ENCODE results near the gene MAML3.

DNA sequence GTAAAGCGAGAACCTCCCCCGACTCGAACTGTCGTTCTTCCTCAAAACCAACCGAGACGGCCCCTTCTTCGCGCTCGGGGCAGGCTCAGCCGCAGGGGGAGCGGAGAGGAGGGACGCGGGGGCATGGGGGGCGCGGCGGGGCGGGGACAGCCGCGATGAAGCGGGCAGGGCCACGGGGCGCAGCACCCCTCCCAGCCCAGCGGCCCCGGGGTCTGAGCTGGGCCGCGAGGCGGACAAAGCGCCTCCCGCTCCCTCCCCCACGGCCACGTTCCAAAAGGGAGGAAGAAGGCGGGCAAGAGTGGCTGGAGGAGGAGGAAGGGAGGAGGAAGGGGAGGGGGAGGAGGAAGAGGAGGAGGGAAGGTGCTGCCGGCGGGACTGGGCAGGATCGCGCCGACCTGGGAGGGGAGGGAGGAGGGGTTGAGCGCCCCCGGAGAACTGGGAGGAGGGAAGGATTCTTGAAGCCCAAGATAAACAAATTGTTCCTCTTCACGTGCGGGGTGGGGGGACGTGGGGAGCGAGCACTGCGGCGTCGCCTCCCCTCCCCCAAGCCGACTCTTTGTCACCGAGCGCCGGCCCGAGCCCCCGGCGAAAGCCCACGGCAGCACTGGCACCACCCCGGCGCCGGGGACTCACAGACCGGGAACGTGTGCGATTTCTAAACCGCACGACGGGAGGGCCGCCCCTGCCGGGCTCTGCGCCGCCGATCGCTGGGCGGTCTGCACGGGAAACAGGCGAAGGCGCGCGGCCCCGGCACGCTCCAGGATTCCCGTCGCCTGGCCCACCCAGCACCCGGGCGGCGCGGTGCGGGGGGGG, 2.9 kb downstream of the MAML3 start:
- 0 out of 2 replicates have a peak, but pooled peaks have one; percentile 9 for TF ChIP-seq NFIC (IDR thresholded peaks at IDR 0.05)
- TF ChIP-seq CREB1 (IDR thresholded peaks at IDR 0.05; ENCODE audit: low read depth), result no peak
- TF ChIP-seq, protein P1, sequence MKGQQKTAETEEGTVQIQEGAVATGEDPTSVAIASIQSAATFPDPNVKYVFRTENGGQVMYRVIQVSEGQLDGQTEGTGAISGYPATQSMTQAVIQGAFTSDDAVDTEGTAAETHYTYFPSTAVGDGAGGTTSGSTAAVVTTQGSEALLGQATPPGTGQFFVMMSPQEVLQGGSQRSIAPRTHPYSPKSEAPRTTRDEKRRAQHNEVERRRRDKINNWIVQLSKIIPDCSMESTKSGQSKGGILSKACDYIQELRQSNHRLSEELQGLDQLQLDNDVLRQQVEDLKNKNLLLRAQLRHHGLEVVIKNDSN (IDR thresholded peaks at IDR 0.05), result no peak
- TF ChIP-seq RAD21 (IDR thresholded peaks at IDR 0.05; ENCODE audit: low read depth), result no peak
- TF ChIP-seq, protein P2, sequence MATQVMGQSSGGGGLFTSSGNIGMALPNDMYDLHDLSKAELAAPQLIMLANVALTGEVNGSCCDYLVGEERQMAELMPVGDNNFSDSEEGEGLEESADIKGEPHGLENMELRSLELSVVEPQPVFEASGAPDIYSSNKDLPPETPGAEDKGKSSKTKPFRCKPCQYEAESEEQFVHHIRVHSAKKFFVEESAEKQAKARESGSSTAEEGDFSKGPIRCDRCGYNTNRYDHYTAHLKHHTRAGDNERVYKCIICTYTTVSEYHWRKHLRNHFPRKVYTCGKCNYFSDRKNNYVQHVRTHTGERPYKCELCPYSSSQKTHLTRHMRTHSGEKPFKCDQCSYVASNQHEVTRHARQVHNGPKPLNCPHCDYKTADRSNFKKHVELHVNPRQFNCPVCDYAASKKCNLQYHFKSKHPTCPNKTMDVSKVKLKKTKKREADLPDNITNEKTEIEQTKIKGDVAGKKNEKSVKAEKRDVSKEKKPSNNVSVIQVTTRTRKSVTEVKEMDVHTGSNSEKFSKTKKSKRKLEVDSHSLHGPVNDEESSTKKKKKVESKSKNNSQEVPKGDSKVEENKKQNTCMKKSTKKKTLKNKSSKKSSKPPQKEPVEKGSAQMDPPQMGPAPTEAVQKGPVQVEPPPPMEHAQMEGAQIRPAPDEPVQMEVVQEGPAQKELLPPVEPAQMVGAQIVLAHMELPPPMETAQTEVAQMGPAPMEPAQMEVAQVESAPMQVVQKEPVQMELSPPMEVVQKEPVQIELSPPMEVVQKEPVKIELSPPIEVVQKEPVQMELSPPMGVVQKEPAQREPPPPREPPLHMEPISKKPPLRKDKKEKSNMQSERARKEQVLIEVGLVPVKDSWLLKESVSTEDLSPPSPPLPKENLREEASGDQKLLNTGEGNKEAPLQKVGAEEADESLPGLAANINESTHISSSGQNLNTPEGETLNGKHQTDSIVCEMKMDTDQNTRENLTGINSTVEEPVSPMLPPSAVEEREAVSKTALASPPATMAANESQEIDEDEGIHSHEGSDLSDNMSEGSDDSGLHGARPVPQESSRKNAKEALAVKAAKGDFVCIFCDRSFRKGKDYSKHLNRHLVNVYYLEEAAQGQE (IDR thresholded peaks at IDR 0.05; ENCODE audit: low read depth), result no peak
- TF ChIP-seq EP300 (IDR thresholded peaks at IDR 0.05; ENCODE audit: borderline replicate concordance), result no peak

Data from Ishikawa (cell line).